ENCODE measurements around the gene TRAP1. TPM values are rescaled to one million over a fixed set of nuclear protein-coding genes. Genes with fewer than 3 reads are reported as not detected.

The TRAP1 gene
- polyA plus RNA-seq, 3 donors = 22.8 to 54.0 (median 22.9) TPM

GRCh38 chr16:3646348-3646920, 70.9 kb downstream of the TRAP1 start:
- no peaks in the 10 kb centered on the region for H3K9me3 Mint-ChIP-seq
- H3K4me1 Mint-ChIP-seq = no peaks in the 10 kb centered on the region
- Histone ChIP-seq H3K9me3 (replicated peaks in 1 of 2; ENCODE audit: control insufficient read depth in 1 of 2, insufficient read depth in 1 of 2, low read length in 2 of 2) (no peaks in the 10 kb centered on the region), H4K20me1 (ENCODE audit: insufficient read depth, low read length) (no peaks in the 10 kb centered on the region), H3K4me3 (replicated peaks in 1 of 3; ENCODE audit: low read depth in 2 of 3, low read length in 3 of 3) (no peak overlapping the region), H2AFZ (ENCODE audit: insufficient read depth, low read depth, low read length, poor library complexity, severe bottlenecking) (no peak overlapping the region), H3K27me3 (ENCODE audit: control insufficient read depth in 2 of 2, insufficient read depth in 2 of 2, low read length in 2 of 2) (no peaks in the 10 kb centered on the region), H3K9ac (ENCODE audit: insufficient read depth, low read length, poor library complexity, severe bottlenecking) (no peak overlapping the region), H3K27ac (ENCODE audit: low read depth in 1 of 2, low read length in 2 of 2) (no peak overlapping the region), H3K36me3 (replicated peaks in 1 of 2; ENCODE audit: control insufficient read depth in 1 of 2, insufficient read depth in 2 of 2, low read length in 2 of 2) (peaks cover 30 to 38% of the 10 kb centered on the region in 2 donors), H3K79me2 (ENCODE audit: insufficient read depth, low read length) (no peaks in the 10 kb centered on the region), H3K4me1 (ENCODE audit: control insufficient read depth in 1 of 2, insufficient read depth in 2 of 2, low read length in 2 of 2) (no peaks in the 10 kb centered on the region), H3K4me2 (replicated peaks; ENCODE audit: extremely low read depth, low read length, poor library complexity, severe bottlenecking) (no peak overlapping the region)
- H3K4me3 Mint-ChIP-seq = no peak overlapping the region
- DNase-seq = no peak
- H3K27me3 Mint-ChIP-seq (ENCODE audit: low read depth in 3 of 3) = no peaks in the 10 kb centered on the region
- no peak overlapping the region for H3K27ac Mint-ChIP-seq
- peaks cover 40 to 75% of the 10 kb centered on the region in 2 donors for H3K36me3 Mint-ChIP-seq
- intact Hi-C loops (cut with micrococcal nuclease) = loop anchor here in 1 of 2 donors (10.0 kb wide), 1 partner anchor 62 kb away; no protein-coding TSS in a partner anchor
- 97% methylated on average over 13 of the region's 15 CpGs for WGBS (ENCODE audit: insufficient coverage)
- TF ChIP-seq CTCF (IDR thresholded peaks at IDR 0.05) = no peak

GRCh38 chr16:3645504-3646347, 71.6 kb downstream of the TRAP1 start:
- Histone ChIP-seq H3K4me1 (ENCODE audit: control insufficient read depth in 1 of 2, insufficient read depth in 2 of 2, low read length in 2 of 2) (no peaks in the 10 kb centered on the region), H3K27ac (ENCODE audit: low read depth in 1 of 2, low read length in 2 of 2) (no peak overlapping the region), H3K4me2 (replicated peaks; ENCODE audit: extremely low read depth, low read length, poor library complexity, severe bottlenecking) (no peak overlapping the region), H3K4me3 (replicated peaks in 1 of 3; ENCODE audit: low read depth in 2 of 3, low read length in 3 of 3) (no peak overlapping the region), H3K79me2 (ENCODE audit: insufficient read depth, low read length) (no peaks in the 10 kb centered on the region), H3K36me3 (replicated peaks in 1 of 2; ENCODE audit: control insufficient read depth in 1 of 2, insufficient read depth in 2 of 2, low read length in 2 of 2) (peaks cover 31 to 38% of the 10 kb centered on the region in 2 donors), H2AFZ (ENCODE audit: insufficient read depth, low read depth, low read length, poor library complexity, severe bottlenecking) (no peak overlapping the region), H3K27me3 (ENCODE audit: control insufficient read depth in 2 of 2, insufficient read depth in 2 of 2, low read length in 2 of 2) (no peaks in the 10 kb centered on the region), H3K9me3 (replicated peaks in 1 of 2; ENCODE audit: control insufficient read depth in 1 of 2, insufficient read depth in 1 of 2, low read length in 2 of 2) (no peaks in the 10 kb centered on the region), H4K20me1 (ENCODE audit: insufficient read depth, low read length) (peaks cover 4% of the 10 kb centered on the region), H3K9ac (ENCODE audit: insufficient read depth, low read length, poor library complexity, severe bottlenecking) (no peak overlapping the region)
- no peak for DNase-seq
- Mint-ChIP-seq H3K4me3 (no peak overlapping the region), H3K36me3 (peaks cover 38 to 75% of the 10 kb centered on the region in 2 donors), H3K4me1 (no peaks in the 10 kb centered on the region), H3K27ac (no peak overlapping the region), H3K27me3 (ENCODE audit: low read depth in 3 of 3) (no peaks in the 10 kb centered on the region), H3K9me3 (no peaks in the 10 kb centered on the region)
- TF ChIP-seq CTCF (IDR thresholded peaks at IDR 0.05) = no peak
- intact Hi-C loops (cut with micrococcal nuclease) = loop anchor here in 1 of 2 donors (10.0 kb wide), 1 partner anchor 61 kb away; no protein-coding TSS in a partner anchor
- WGBS (ENCODE audit: insufficient coverage) = 94% methylated on average over 12 of the region's 19 CpGs

Measured in CD14-positive monocyte (primary cell).